HCT116 (cell line): ENCODE results near the gene RNF13. TPM values are rescaled to one million over a fixed set of nuclear protein-coding genes. Genes with fewer than 3 reads are reported as not detected.

Source experiments
- ATAC-seq: fragments of 200-7000 bp; cut with Tn5 transposase; 2 replicates; pipeline ENCODE4 v1.9.1; 2020; ENCODE audit warnings: mild to moderate bottlenecking, moderate library complexity
- BruUV-seq: library from RNA; stranded (reverse); fragments of 400-500 nt; replicated peaks from 2 replicates; lab custom pipeline; 2021; lab: Mats Ljungman, UMichigan
- CTCF ChIA-PET: fragments of 300-600 bp; sonication (Branson Sonifier 250); formaldehyde crosslinking; loops from one replicate; lab custom pipeline; 2021; ENCODE audit warnings: antibody characterized with exemption; lab: Charles Lee
- POLR2A ChIA-PET: fragments of 300-600, 350-600 bp; sonication (Branson Sonifier 250); formaldehyde crosslinking; loops from one replicate; lab custom pipeline; 2021; ENCODE audit warnings: antibody characterized with exemption; lab: Charles Lee
- RAD21 ChIA-PET, 2 experiments: fragments of 300-600 bp; sonication (Branson Sonifier 250); formaldehyde crosslinking; loops; one replicate each; lab custom pipeline; 2023; ENCODE audit warnings: low total read pairs in 2 of 2; ENCODE audit not compliant: uncharacterized antibody in 2 of 2, unreplicated experiment in 2 of 2, low non-redundant PET in 1 of 2; lab: Charles Lee
- DNase-seq: peaks from one replicate; pipeline ENCODE4 v3.0.0-alpha.2; 2010; ENCODE audit warnings: low read depth, low spot score
- H2AFZ ChIP-seq: fragments of 200-600 bp; shearing (Covaris generic), sonication (generic); 2 replicates; pipeline ENCODE4 v1.6.1; 2017; ENCODE audit warnings: low read depth, mixed run types, mixed read lengths, antibody characterized with exemption, low read length; ENCODE audit not compliant: poor library complexity, severe bottlenecking
- H3K27ac ChIP-seq: 2 replicates; pipeline ENCODE4 v1.5.1; 2012; ENCODE audit warnings: low read depth, low read length
- H3K27me3 ChIP-seq: fragments of 200-600 bp; sonication (generic); 2 replicates; pipeline ENCODE4 v1.6.1; 2016; ENCODE audit warnings: mixed run types, low read length, mixed read lengths; ENCODE audit not compliant: insufficient read depth
- H3K36me3 ChIP-seq, 2 experiments: fragments of 200-500 bp in 1 of 2; fragments of 200-600 bp in 1 of 2; sonication (Bioruptor generic) in 1 of 2; sonication (generic) in 1 of 2; 2 replicates each; pipeline versions ENCODE4 v1.5.1 to v1.6.1; 2014 to 2016; ENCODE audit warnings: low read length in 2 of 2, inconsistent platforms in 1 of 2, mixed read lengths in 1 of 2, mixed run types in 1 of 2; ENCODE audit not compliant: insufficient read depth in 2 of 2, control insufficient read depth in 1 of 2
- H3K4me1 ChIP-seq, 2 experiments: fragments of 200-600 bp in 1 of 2; sonication (generic) in 1 of 2; 2 replicates each; pipeline versions ENCODE4 v1.5.1 to v1.6.1; 2012 to 2017; ENCODE audit warnings: low read length in 2 of 2, inconsistent platforms in 1 of 2, mild to moderate bottlenecking in 1 of 2, mixed read lengths in 1 of 2, mixed run types in 1 of 2, moderate library complexity in 1 of 2; ENCODE audit not compliant: insufficient read depth in 2 of 2, control insufficient read depth in 1 of 2
- H3K4me2 ChIP-seq: fragments of 200-600 bp; sonication (generic); 2 replicates; pipeline ENCODE4 v1.6.1; 2017; ENCODE audit warnings: mixed run types, low read length, mixed read lengths
- H3K4me3 ChIP-seq, 2 experiments: fragments of 200-600 bp in 1 of 2; sonication (generic) in 1 of 2; replicated peaks in 1 of 2; 2 replicates each; pipeline ENCODE4 v1.5.1; 2011 to 2016; ENCODE audit warnings: low read length in 2 of 2, control low read depth in 1 of 2, low read depth in 1 of 2, mild to moderate bottlenecking in 1 of 2, mixed read lengths in 1 of 2, mixed run types in 1 of 2
- H3K79me2 ChIP-seq: fragments of 200-600 bp; sonication (generic); 2 replicates; pipeline ENCODE4 v1.6.1; 2017; ENCODE audit warnings: mild to moderate bottlenecking, mixed run types, low read length, moderate library complexity, mixed read lengths; ENCODE audit not compliant: insufficient read depth
- H3K9ac ChIP-seq: fragments of 200-600 bp; sonication (generic); 2 replicates; pipeline ENCODE4 v1.6.1; 2016; ENCODE audit warnings: low read length, mixed read lengths
- H3K9me2 ChIP-seq: fragments of 200-600 bp; sonication (generic), shearing (Covaris generic); 2 replicates; pipeline ENCODE4 v1.6.1; 2017; ENCODE audit warnings: mixed run types, mild to moderate bottlenecking, moderate library complexity; ENCODE audit not compliant: insufficient read depth
- H3K9me3 ChIP-seq, 2 experiments: fragments of 200-500 bp in 1 of 2; fragments of 200-600 bp in 1 of 2; sonication (Bioruptor generic) in 1 of 2; sonication (generic) in 1 of 2; 2 replicates each; pipeline ENCODE4 v1.6.1; 2014 to 2017; ENCODE audit warnings: low read length in 2 of 2, mixed read lengths in 2 of 2, inconsistent platforms in 1 of 2, low read depth in 1 of 2, mild to moderate bottlenecking in 1 of 2, mixed run types in 1 of 2, moderate library complexity in 1 of 2; ENCODE audit not compliant: control insufficient read depth in 1 of 2, insufficient read depth in 1 of 2
- H4K20me1 ChIP-seq: fragments of 200-600 bp; sonication (generic), shearing (Covaris generic); 2 replicates; pipeline ENCODE4 v1.6.1; 2017; ENCODE audit warnings: mixed run types, mild to moderate bottlenecking, moderate library complexity; ENCODE audit not compliant: insufficient read depth
- ATF3 ChIP-seq: IDR thresholded peaks from 2 replicates; pipeline ENCODE4 v1.6.1; 2012
- CBX3 ChIP-seq: IDR thresholded peaks from 2 replicates; pipeline ENCODE4 v1.6.1; 2012; ENCODE audit warnings: low read depth
- CEBPB ChIP-seq: IDR thresholded peaks from 2 replicates; pipeline ENCODE4 v1.6.1; 2012; ENCODE audit warnings: low read depth
- EZH2phosphoT487 ChIP-seq: fragments of 200-600 bp; IDR thresholded peaks from 2 replicates; pipeline ENCODE4 v1.6.1; 2018; ENCODE audit warnings: antibody characterized with exemption, borderline replicate concordance
- FOSL1 ChIP-seq: IDR thresholded peaks from 2 replicates; pipeline ENCODE4 v1.6.1; 2012; ENCODE audit warnings: low read depth
- JUND ChIP-seq: IDR thresholded peaks from 2 replicates; pipeline ENCODE4 v1.6.1; 2012
- MAX ChIP-seq: IDR thresholded peaks from 2 replicates; pipeline ENCODE4 v1.6.1; 2012
- POLR2AphosphoS5 ChIP-seq: IDR thresholded peaks from 2 replicates; pipeline ENCODE4 v1.6.1; 2011; ENCODE audit warnings: mild to moderate bottlenecking, low read depth, low read length, moderate library complexity
- RAD21 ChIP-seq: IDR thresholded peaks from 2 replicates; pipeline ENCODE4 v1.6.1; 2012; ENCODE audit warnings: low read depth, mild to moderate bottlenecking
- REST ChIP-seq: IDR thresholded peaks from 2 replicates; pipeline ENCODE4 v1.6.1; 2012; ENCODE audit warnings: low read depth
- SP1 ChIP-seq: IDR thresholded peaks from 2 replicates; pipeline ENCODE4 v1.6.1; 2012; ENCODE audit warnings: low read depth
- ZBTB33 ChIP-seq: IDR thresholded peaks from 2 replicates; pipeline ENCODE4 v1.6.1; 2011; ENCODE audit warnings: mild to moderate bottlenecking, low read length, moderate library complexity; ENCODE audit not compliant: insufficient replicate concordance; ENCODE audit errors: extremely low read depth
- intact Hi-C: fragments of 100-400 bp; cut with micrococcal nuclease; formaldehyde crosslinking; loops from 2 replicates; pipeline ENCODE4 v1.10.0; 2022
- total RNA-seq: library from RNA; stranded (reverse); gene quantifications from one replicate; pipeline ENCODE4 v1.2.1, GENCODE V29; 2021; ENCODE audit not compliant: unreplicated experiment

RNF13 gene
- total RNA-seq, 1 experiment from 2014 or later = 39.9 TPM

GRCh38 chr3:149906036-149906435, 93.0 kb downstream of the RNF13 start:
- Histone ChIP-seq H3K4me1 (no peaks in the 10 kb centered on the region), H3K9me3 (no peaks in the 10 kb centered on the region), H2AFZ (no peak overlapping the region), H3K79me2 (no peaks in the 10 kb centered on the region), H3K36me3 (peaks cover 0 to 3% of the 10 kb centered on the region in 2 experiments; a peak in 1 of 4 replicates), H3K4me3 (no peak overlapping the region), H3K27ac (no peak overlapping the region), H3K9ac (no peak overlapping the region), H3K27me3 (no peaks in the 10 kb centered on the region), H4K20me1 (no peaks in the 10 kb centered on the region), H3K9me2 (no peaks in the 10 kb centered on the region), H3K4me2 (no peak overlapping the region)
- ATAC-seq (no peak), DNase-seq (no peak)
- POLR2A ChIA-PET = no interaction called here
- RAD21 ChIA-PET = no interaction called here
- TF ChIP-seq ZBTB33 = no peak
- no peak for TF ChIP-seq POLR2AphosphoS5
- TF ChIP-seq EZH2phosphoT487 = no peak
- TF ChIP-seq MAX = no peak
- TF ChIP-seq JUND = no peak
- no peak for TF ChIP-seq CBX3
- TF ChIP-seq REST = no peak
- TF ChIP-seq RAD21 = no peak
- TF ChIP-seq FOSL1 = no peak
- no peak for TF ChIP-seq SP1
- TF ChIP-seq CEBPB = no peak
- no peak for TF ChIP-seq ATF3
- intact Hi-C loops = no loop called here
- no TSS peak for BruUV-seq
- CTCF ChIA-PET = interaction anchor here (1.1 kb wide), 1 partner anchor 31 kb away, joined by 3 read pairs; no protein-coding TSS in a partner anchor
